OCI-LY1 (cell line): ENCODE measurements around the gene GGT5.
"Not testable (repeated sequence)": the region's sequence is repeated elsewhere in the genome, so short reads cannot be mapped to it uniquely, and the experiment has no call there.

Experiments used
- EZH2 ChIP-seq: fragments of 200-600 bp; sonication (generic), shearing (Covaris generic); IDR thresholded peaks from 2 replicates; pipeline ENCODE4 v1.8.0; 2017; ENCODE audit warnings: borderline replicate concordance, mixed run types, mild to moderate bottlenecking, antibody characterized with exemption, low read length, moderate library complexity, mixed read lengths
- TF ChIP-seq, protein P1 (sequence below): fragments of 200-600 bp; sonication (generic), shearing (Covaris generic); IDR thresholded peaks from 2 replicates; pipeline ENCODE4 v1.5.1; 2017; ENCODE audit warnings: mild to moderate bottlenecking, antibody characterized with exemption, low read length, moderate library complexity, mixed read lengths

DNA sequence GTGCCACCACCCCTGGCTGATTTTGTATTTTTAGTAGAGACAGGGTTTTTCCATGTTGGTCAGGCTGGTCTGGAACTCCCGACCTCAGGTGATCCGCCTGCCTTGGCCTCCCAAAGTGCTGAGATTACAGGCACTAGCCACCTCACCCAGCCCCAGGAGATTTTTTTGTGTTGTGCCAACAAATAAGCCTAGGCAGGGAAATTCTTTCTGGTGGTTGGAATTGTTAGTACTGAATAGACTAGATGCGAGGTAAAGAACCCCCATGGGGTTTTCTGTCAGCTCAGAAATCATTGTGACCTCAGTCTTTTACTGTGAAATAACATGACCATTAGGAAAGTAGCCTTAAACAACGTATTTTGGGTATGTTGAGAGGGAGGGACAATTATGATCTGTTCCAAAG is 29.0 kb upstream of the GGT5 start:
- TF ChIP-seq, protein P1, sequence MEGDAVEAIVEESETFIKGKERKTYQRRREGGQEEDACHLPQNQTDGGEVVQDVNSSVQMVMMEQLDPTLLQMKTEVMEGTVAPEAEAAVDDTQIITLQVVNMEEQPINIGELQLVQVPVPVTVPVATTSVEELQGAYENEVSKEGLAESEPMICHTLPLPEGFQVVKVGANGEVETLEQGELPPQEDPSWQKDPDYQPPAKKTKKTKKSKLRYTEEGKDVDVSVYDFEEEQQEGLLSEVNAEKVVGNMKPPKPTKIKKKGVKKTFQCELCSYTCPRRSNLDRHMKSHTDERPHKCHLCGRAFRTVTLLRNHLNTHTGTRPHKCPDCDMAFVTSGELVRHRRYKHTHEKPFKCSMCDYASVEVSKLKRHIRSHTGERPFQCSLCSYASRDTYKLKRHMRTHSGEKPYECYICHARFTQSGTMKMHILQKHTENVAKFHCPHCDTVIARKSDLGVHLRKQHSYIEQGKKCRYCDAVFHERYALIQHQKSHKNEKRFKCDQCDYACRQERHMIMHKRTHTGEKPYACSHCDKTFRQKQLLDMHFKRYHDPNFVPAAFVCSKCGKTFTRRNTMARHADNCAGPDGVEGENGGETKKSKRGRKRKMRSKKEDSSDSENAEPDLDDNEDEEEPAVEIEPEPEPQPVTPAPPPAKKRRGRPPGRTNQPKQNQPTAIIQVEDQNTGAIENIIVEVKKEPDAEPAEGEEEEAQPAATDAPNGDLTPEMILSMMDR, result not testable (repeated sequence)
- not testable (repeated sequence) for TF ChIP-seq EZH2
